Measurements from ENCODE around the gene ENOX1. TPM values are rescaled to one million over a fixed set of nuclear protein-coding genes. Genes with fewer than 3 reads are reported as not detected.

Gene ENOX1
- total RNA-seq, 1 experiment from 2014 or later: 0.26 TPM

- Mint-ChIP-seq H3K27me3 (ENCODE audit: low read depth) (no peaks in the 10 kb centered on the region; the same call in 1 of the 2 replicates), H3K4me3 (no peak overlapping the region), H3K36me3 (no peaks in the 10 kb centered on the region), H3K27ac (no peak overlapping the region), H3K4me1 (peaks cover 6% of the 10 kb centered on the region), H3K9me3 (no peaks in the 10 kb centered on the region)
- ATAC-seq: no peak
- no peak for TF ChIP-seq HMGA2 (CRISPR knock-in tag; IDR thresholded peaks at IDR 0.05)
- TF ChIP-seq TEAD1 (CRISPR knock-in tag; IDR thresholded peaks at IDR 0.05): no peak
- no peak for TF ChIP-seq MLX (CRISPR knock-in tag; IDR thresholded peaks at IDR 0.05)
- TF ChIP-seq ZNF263 (CRISPR knock-in tag; IDR thresholded peaks at IDR 0.05; ENCODE audit: low read depth): no peak
- POLR2A ChIA-PET: no interaction called here
- CTCF ChIA-PET: no interaction called here
- no peak for DNase-seq (ENCODE audit: low spot score)
Observed at GRCh38 chr13:43243711-43244110, 543.1 kb downstream of the ENOX1 start.

- H3K4me3 Mint-ChIP-seq: no peak overlapping the region
- H3K9me3 Mint-ChIP-seq: no peaks in the 10 kb centered on the region
- DNase-seq (ENCODE audit: low spot score) (no peak), ATAC-seq (no peak)
- ChIA-PET CTCF (no interaction called here), POLR2A (no interaction called here)
- H3K4me1 Mint-ChIP-seq: peaks cover 6% of the 10 kb centered on the region
- H3K36me3 Mint-ChIP-seq: no peaks in the 10 kb centered on the region
- peaks cover 2% of the 10 kb centered on the region; the same call in 1 of the 2 replicates for H3K27me3 Mint-ChIP-seq (ENCODE audit: low read depth)
- no peak overlapping the region for H3K27ac Mint-ChIP-seq
- TF ChIP-seq JUN (CRISPR knock-in tag; IDR thresholded peaks at IDR 0.05): no peak
- no peak for TF ChIP-seq NFYB (CRISPR knock-in tag; conservative IDR thresholded peaks at IDR 0.05; ENCODE audit: low read depth)
- TF ChIP-seq ZNF121 (CRISPR knock-in tag; IDR thresholded peaks at IDR 0.05): no peak
- TF ChIP-seq USF1 (CRISPR knock-in tag; IDR thresholded peaks at IDR 0.05): no peak
- no peak for TF ChIP-seq ESRRA (CRISPR knock-in tag; IDR thresholded peaks at IDR 0.05; ENCODE audit: borderline replicate concordance)
- no peak for TF ChIP-seq GTF2I (CRISPR knock-in tag; conservative IDR thresholded peaks at IDR 0.05)
Observed at GRCh38 chr13:43242040-43242439, 544.7 kb downstream of the ENOX1 start.

- POLR2A ChIA-PET: no interaction called here
- H3K9me3 Mint-ChIP-seq: no peaks in the 10 kb centered on the region
- H3K36me3 Mint-ChIP-seq: no peaks in the 10 kb centered on the region
- ATAC-seq: no peak
- H3K4me3 Mint-ChIP-seq: no peak overlapping the region
- DNase-seq (ENCODE audit: low spot score): no peak
- peaks cover 6% of the 10 kb centered on the region for H3K4me1 Mint-ChIP-seq
- CTCF ChIA-PET: interaction anchor here (1.4 kb wide), 1 partner anchor 564 kb away, joined by 5 read pairs; no protein-coding TSS in a partner anchor
- no peak overlapping the region for H3K27ac Mint-ChIP-seq
- H3K27me3 Mint-ChIP-seq (ENCODE audit: low read depth): peaks cover 2% of the 10 kb centered on the region; the same call in 1 of the 2 replicates
- no peak for TF ChIP-seq TEAD4 (CRISPR knock-in tag; IDR thresholded peaks at IDR 0.05)
- TF ChIP-seq ZNF425 (CRISPR knock-in tag; conservative IDR thresholded peaks at IDR 0.05): no peak
- no peak for TF ChIP-seq ZNF138 (CRISPR knock-in tag; conservative IDR thresholded peaks at IDR 0.05)
- TF ChIP-seq ATF6 (CRISPR knock-in tag; IDR thresholded peaks at IDR 0.05): no peak
- no peak for TF ChIP-seq STAT6 (CRISPR knock-in tag; conservative IDR thresholded peaks at IDR 0.05; ENCODE audit: low read depth)
- no peak for TF ChIP-seq FOXP1 (CRISPR knock-in tag; IDR thresholded peaks at IDR 0.05; ENCODE audit: borderline replicate concordance)
- TF ChIP-seq EMX1 (CRISPR knock-in tag; IDR thresholded peaks at IDR 0.05): no peak
- no peak for TF ChIP-seq ZNF423 (CRISPR knock-in tag; IDR thresholded peaks at IDR 0.05)
- TF ChIP-seq OVOL2 (CRISPR knock-in tag; IDR thresholded peaks at IDR 0.05; ENCODE audit: borderline replicate concordance): no peak
- no peak for TF ChIP-seq MYBL2 (CRISPR knock-in tag; IDR thresholded peaks at IDR 0.05)
- TF ChIP-seq PREB (CRISPR knock-in tag; IDR thresholded peaks at IDR 0.05; ENCODE audit: borderline replicate concordance): no peak
- no peak for TF ChIP-seq IRF1 (CRISPR knock-in tag; IDR thresholded peaks at IDR 0.05)
- TF ChIP-seq CREB1 (CRISPR knock-in tag; IDR thresholded peaks at IDR 0.05): no peak
- no peak for TF ChIP-seq MAX (CRISPR knock-in tag; IDR thresholded peaks at IDR 0.05)
Observed at GRCh38 chr13:43240278-43240677, 546.5 kb downstream of the ENOX1 start.
